ENCODE measurements around the gene SBF2.
"Not testable (repeated sequence)": the region's sequence is repeated elsewhere in the genome, so short reads cannot be mapped to it uniquely, and the experiment has no call there.

Gene SBF2

GRCh38 chr11:10192036-10192435 lies 102.0 kb downstream of the SBF2 start:
- DNase-seq (ENCODE audit: low spot score): no peak

- DNase-seq (ENCODE audit: low spot score): no peak
Measured at GRCh38 chr11:10181811-10182210, 112.2 kb downstream of the SBF2 start.

- DNase-seq (ENCODE audit: low spot score): no peak
Measured at GRCh38 chr11:10164621-10165020, 129.4 kb downstream of the SBF2 start.

GRCh38 chr11:10162222-10162621 lies 131.8 kb downstream of the SBF2 start:
- no peak for DNase-seq (ENCODE audit: low spot score)

GRCh38 chr11:10160350-10160749 lies 133.7 kb downstream of the SBF2 start:
- DNase-seq (ENCODE audit: low spot score): no peak

- DNase-seq (ENCODE audit: low spot score): no peak
Measured at GRCh38 chr11:10158461-10158860, 135.6 kb downstream of the SBF2 start.

GRCh38 chr11:10155793-10156490 lies 138.1 kb downstream of the SBF2 start:
- no peak for DNase-seq (ENCODE audit: low spot score)

- DNase-seq (ENCODE audit: low spot score): no peak
Measured at GRCh38 chr11:10150800-10151199, 143.2 kb downstream of the SBF2 start.

GRCh38 chr11:10149553-10149952 lies 144.5 kb downstream of the SBF2 start:
- no peak for DNase-seq (ENCODE audit: low spot score)

GRCh38 chr11:10147195-10147594 lies 146.8 kb downstream of the SBF2 start:
- DNase-seq (ENCODE audit: low spot score): no peak

GRCh38 chr11:10144954-10145353 lies 149.1 kb downstream of the SBF2 start:
- DNase-seq (ENCODE audit: low spot score): no peak

- no peak for DNase-seq (ENCODE audit: low spot score)
Measured at GRCh38 chr11:10139656-10140055, 154.4 kb downstream of the SBF2 start.

- no peak for DNase-seq (ENCODE audit: low spot score)
Measured at GRCh38 chr11:10139143-10139542, 154.9 kb downstream of the SBF2 start.

- DNase-seq (ENCODE audit: low spot score): no peak
Measured at GRCh38 chr11:10134975-10135481, 159.0 kb downstream of the SBF2 start.

- DNase-seq (ENCODE audit: low spot score): not testable (repeated sequence)
Measured at GRCh38 chr11:10134226-10134625, 159.8 kb downstream of the SBF2 start.

GRCh38 chr11:10133251-10133650 lies 160.8 kb downstream of the SBF2 start:
- not testable (repeated sequence) for DNase-seq (ENCODE audit: low spot score)

- no peak for DNase-seq (ENCODE audit: low spot score)
Measured at GRCh38 chr11:10130875-10131274, 163.1 kb downstream of the SBF2 start.

- DNase-seq (ENCODE audit: low spot score): not testable (repeated sequence)
Measured at GRCh38 chr11:10129184-10129583, 164.8 kb downstream of the SBF2 start.

- DNase-seq (ENCODE audit: low spot score): no peak
Measured at GRCh38 chr11:10125522-10126133, 168.4 kb downstream of the SBF2 start.

- DNase-seq (ENCODE audit: low spot score): no peak
Measured at GRCh38 chr11:10122326-10123197, 171.5 kb downstream of the SBF2 start.

- DNase-seq (ENCODE audit: low spot score): no peak
Measured at GRCh38 chr11:10118865-10119264, 175.2 kb downstream of the SBF2 start.

GRCh38 chr11:10117709-10118351 lies 176.2 kb downstream of the SBF2 start:
- peak; percentile 8 for DNase-seq (ENCODE audit: low spot score)
